GM12878 (cell line): ENCODE data around the gene DAZAP2. TPM values are rescaled to one million over a fixed set of nuclear protein-coding genes. Genes with fewer than 3 reads are reported as not detected.

Source experiments
- ATF3 ChIP-seq: IDR thresholded peaks from 2 replicates; pipeline ENCODE4 v1.6.1; 2011; ENCODE audit warnings: low read depth, mild to moderate bottlenecking, low read length, moderate library complexity, borderline replicate concordance; ENCODE audit errors: extremely low read depth
- CBX3 ChIP-seq: fragments of 200-600 bp; sonication (generic); IDR thresholded peaks from 2 replicates; pipeline ENCODE4 v1.6.1; 2016; ENCODE audit warnings: low read depth, borderline replicate concordance
- CHD2 ChIP-seq: IDR thresholded peaks from 2 replicates; pipeline ENCODE4 v1.6.1; 2011; ENCODE audit warnings: low read depth, low read length, improper control_type of control experiment, borderline replicate concordance
- ETV6 ChIP-seq, 2 experiments: fragments of 450-650 bp in 1 of 2; IDR thresholded peaks in 1 of 2; conservative IDR thresholded peaks in 1 of 2; 2 replicates each; pipeline ENCODE4 v1.6.1; 2014; ENCODE audit warnings: antibody characterized with exemption in 1 of 2, borderline replicate concordance in 1 of 2, low read depth in 1 of 2, mild to moderate bottlenecking in 1 of 2, moderate library complexity in 1 of 2
- IKZF2 ChIP-seq, 2 experiments: fragments of 450-650 bp; IDR thresholded peaks; 2 replicates each; pipeline ENCODE4 v1.6.1; 2017; ENCODE audit warnings: mild to moderate bottlenecking in 2 of 2, moderate library complexity in 2 of 2
- NR2C1 ChIP-seq: fragments of 450-650 bp; IDR thresholded peaks from 2 replicates; pipeline ENCODE4 v1.6.1; 2017; ENCODE audit warnings: antibody characterized with exemption, mild to moderate bottlenecking, moderate library complexity
- TCF7 ChIP-seq: IDR thresholded peaks from 2 replicates; pipeline ENCODE4 v1.6.1; 2014; ENCODE audit warnings: antibody characterized with exemption, borderline replicate concordance
- YY1 ChIP-seq: IDR thresholded peaks from 2 replicates; pipeline ENCODE4 v1.6.1; 2011; ENCODE audit warnings: low read depth, mild to moderate bottlenecking, low read length
- ZBTB11 ChIP-seq: fragments of 450-650 bp; formaldehyde crosslinking; IDR thresholded peaks from 2 replicates; pipeline ENCODE4 v1.5.0; 2022; ENCODE audit warnings: mild to moderate bottlenecking, missing genetic modification characterization
- ZNF24 ChIP-seq: fragments of 450-650 bp; IDR thresholded peaks from 2 replicates; pipeline ENCODE4 v1.6.1; 2017; ENCODE audit warnings: antibody characterized with exemption, mild to moderate bottlenecking
- ZZZ3 ChIP-seq: IDR thresholded peaks from 2 replicates; pipeline ENCODE4 v1.6.1; 2011; ENCODE audit warnings: low read depth; ENCODE audit not compliant: control insufficient read depth, insufficient read length
- polyA plus RNA-seq, 11 experiments: library from polyadenylated mRNA; depleted of rRNA in 4 of 11; unstranded in 6 of 11; stranded (reverse) in 5 of 11; fragments of >200 nt; fragmentation: Nextera tagmentation in 4 of 11; fragmentation: Illumina TruSeq in 1 of 11; extraction: Ambion mirVana in 4 of 11; extraction: Trizol in 1 of 11; gene quantifications; 1 replicate in 1 of 11; 2 replicates in 10 of 11; pipeline versions ENCODE4 v1.2.1 to v1.2.3, GENCODE V29; 2011 to 2016; ENCODE audit warnings: inconsistent platforms in 2 of 11, missing spikeins in 2 of 11, low read depth in 1 of 11
- total RNA-seq, 4 experiments: library from RNA; depleted of rRNA in 3 of 4; stranded (reverse); fragments of >200 nt in 3 of 4; fragmentation: Illumina TruSeq in 1 of 4; extraction: Trizol in 1 of 4; gene quantifications; 2 replicates each; pipeline versions ENCODE4 v1.2.1 to v1.2.3, GENCODE V29; 2013 to 2021
- TF ChIP-seq, protein P1 (sequence below): fragments of 450-650 bp; IDR thresholded peaks from 2 replicates; pipeline ENCODE4 v1.6.1; 2017; ENCODE audit warnings: mild to moderate bottlenecking, low read depth, inconsistent platforms; ENCODE audit not compliant: poor library complexity, severe bottlenecking
- TF ChIP-seq, protein P2 (sequence below): IDR thresholded peaks from 2 replicates; pipeline ENCODE4 v1.6.1; 2011; ENCODE audit warnings: borderline replicate concordance, low read depth, mild to moderate bottlenecking, moderate library complexity, low read length; ENCODE audit not compliant: insufficient read depth, poor library complexity, severe bottlenecking

DAZAP2 gene
- total and polyA plus RNA-seq, 10 of the 15 experiments (the other 5 are each of a cell fraction or from before 2014, with no cell fraction given): 71.0 to 267 (median 158) TPM

DNA sequence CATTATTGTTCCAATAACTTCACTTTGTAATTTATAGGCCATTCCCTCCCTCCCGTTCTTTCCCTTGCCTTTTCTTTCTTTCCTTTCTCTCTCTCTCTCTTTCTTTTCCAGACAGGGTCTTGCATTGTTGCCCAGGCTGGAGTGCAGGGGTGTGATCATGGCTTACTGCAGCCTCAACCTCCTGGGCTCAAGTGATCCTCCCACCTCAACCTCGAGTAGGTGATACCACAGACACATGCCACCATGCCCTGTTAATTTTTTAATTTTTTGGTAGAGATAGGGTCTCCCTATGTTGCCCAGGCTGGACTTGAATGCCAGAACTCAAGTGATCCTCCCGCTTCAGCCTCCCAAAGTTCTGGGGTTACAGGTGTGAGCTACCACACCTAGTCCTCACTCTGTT is 14.0 kb upstream of the DAZAP2 start (continued):
- TF ChIP-seq ETV6 (conservative IDR thresholded peaks at IDR 0.05 in 1 of 2, IDR thresholded peaks at IDR 0.05 in 1 of 2; ENCODE audit: borderline replicate concordance in 1 of 2, low read depth in 1 of 2): no peak
- TF ChIP-seq ZNF24: no peak
- TF ChIP-seq TCF7: no peak
- TF ChIP-seq ATF3: no peak
- TF ChIP-seq ZZZ3: no peak
- no peak for TF ChIP-seq NR2C1
- TF ChIP-seq CHD2: no peak
- TF ChIP-seq IKZF2 (IDR thresholded peaks at IDR 0.05): no peak
- TF ChIP-seq ZBTB11 (CRISPR knock-in tag): no peak
- no peak for TF ChIP-seq CBX3
- no peak for TF ChIP-seq YY1
- TF ChIP-seq, protein P1, sequence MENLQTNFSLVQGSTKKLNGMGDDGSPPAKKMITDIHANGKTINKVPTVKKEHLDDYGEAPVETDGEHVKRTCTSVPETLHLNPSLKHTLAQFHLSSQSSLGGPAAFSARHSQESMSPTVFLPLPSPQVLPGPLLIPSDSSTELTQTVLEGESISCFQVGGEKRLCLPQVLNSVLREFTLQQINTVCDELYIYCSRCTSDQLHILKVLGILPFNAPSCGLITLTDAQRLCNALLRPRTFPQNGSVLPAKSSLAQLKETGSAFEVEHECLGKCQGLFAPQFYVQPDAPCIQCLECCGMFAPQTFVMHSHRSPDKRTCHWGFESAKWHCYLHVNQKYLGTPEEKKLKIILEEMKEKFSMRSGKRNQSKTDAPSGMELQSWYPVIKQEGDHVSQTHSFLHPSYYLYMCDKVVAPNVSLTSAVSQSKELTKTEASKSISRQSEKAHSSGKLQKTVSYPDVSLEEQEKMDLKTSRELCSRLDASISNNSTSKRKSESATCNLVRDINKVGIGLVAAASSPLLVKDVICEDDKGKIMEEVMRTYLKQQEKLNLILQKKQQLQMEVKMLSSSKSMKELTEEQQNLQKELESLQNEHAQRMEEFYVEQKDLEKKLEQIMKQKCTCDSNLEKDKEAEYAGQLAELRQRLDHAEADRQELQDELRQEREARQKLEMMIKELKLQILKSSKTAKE: no peak
- TF ChIP-seq, protein P2, sequence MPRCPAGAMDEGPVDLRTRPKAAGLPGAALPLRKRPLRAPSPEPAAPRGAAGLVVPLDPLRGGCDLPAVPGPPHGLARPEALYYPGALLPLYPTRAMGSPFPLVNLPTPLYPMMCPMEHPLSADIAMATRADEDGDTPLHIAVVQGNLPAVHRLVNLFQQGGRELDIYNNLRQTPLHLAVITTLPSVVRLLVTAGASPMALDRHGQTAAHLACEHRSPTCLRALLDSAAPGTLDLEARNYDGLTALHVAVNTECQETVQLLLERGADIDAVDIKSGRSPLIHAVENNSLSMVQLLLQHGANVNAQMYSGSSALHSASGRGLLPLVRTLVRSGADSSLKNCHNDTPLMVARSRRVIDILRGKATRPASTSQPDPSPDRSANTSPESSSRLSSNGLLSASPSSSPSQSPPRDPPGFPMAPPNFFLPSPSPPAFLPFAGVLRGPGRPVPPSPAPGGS: no peak
